ENCODE results near the gene CFAP57.

The CFAP57 gene

DNA sequence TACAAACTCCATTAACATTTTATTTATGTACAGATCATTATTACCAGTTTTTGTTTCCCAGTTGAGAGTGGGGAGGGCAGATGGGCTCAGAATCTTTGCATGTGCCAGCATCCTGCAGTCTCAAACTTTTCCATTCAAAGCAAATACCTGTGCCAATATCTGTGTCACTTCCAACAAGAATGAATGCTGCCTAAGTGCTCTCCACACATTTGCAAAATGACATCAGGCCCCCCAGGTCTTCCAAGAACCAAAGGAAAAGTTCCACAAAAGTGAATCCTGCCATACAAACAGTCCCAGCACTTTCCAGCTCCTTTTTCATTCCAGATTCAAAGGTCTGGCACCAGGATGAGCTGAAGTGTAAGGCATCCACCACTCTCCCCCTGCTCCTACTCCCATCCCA is 127.0 kb downstream of the CFAP57 start:
- DNase-seq (ENCODE audit: low read depth in 2 of 2) = no peak

DNA sequence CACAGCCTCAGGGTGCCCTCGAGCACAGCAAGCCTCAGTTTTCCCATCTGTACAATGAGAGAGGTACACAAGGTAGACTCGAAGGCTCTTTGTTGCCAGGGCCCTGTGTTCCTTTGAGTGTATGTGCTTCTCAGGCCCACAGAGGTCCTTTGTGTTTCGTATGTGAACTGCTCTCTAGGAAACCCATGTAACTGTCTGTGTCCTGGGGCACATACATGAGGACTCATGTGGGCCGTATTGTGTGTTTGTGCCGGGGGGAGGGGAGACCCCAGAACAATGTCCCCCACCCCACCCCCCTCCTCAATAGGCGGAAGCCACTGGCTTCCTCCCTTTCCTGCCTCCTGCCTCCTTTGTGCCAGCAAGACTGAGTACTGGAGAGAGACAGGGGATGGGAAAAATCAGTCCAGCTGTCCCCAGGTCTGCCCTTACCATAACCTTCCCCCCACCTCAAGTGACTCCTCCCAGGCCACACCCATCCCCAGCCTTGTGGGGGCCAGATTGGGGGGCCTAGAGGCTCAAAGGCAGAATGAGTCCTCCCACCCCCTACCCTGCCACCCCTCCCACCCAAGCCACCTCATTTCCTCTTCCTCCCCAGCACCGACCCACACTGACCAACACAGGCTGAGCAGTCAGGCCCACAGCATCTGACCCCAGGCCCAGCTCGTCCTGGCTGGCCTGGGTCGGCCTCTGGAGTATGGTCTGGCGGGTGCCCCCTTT is 128.4 kb downstream of the CFAP57 start, which contains the start of gene TIE1:
TIE1 (plus strand) TSS at position 605 of the 717 bp plus-strand sequence; CDS start at position 695, 90 bp downstream.
- no peak for DNase-seq (ENCODE audit: low read depth in 2 of 2)

DNA sequence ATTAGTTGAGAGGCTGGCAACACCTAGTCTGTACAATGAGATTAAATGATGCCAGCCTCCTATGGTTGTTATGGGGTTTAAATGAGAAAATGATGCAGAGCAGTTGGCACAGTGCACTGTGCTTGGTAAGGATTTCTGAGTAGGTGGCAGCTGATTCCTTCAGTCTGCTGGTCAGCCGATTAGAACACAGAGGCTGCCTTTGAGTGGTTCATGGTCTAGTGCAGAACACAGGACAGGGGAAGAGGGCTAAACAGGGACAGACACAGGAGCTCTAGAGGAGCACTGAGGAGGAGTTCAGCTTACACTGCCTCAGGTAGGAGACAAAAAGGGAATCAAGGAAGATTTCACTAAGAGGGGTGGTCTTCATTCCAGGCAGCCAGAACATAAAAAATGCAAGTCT is 130.1 kb downstream of the CFAP57 start:
- DNase-seq (ENCODE audit: low read depth in 2 of 2) = no peak

DNA sequence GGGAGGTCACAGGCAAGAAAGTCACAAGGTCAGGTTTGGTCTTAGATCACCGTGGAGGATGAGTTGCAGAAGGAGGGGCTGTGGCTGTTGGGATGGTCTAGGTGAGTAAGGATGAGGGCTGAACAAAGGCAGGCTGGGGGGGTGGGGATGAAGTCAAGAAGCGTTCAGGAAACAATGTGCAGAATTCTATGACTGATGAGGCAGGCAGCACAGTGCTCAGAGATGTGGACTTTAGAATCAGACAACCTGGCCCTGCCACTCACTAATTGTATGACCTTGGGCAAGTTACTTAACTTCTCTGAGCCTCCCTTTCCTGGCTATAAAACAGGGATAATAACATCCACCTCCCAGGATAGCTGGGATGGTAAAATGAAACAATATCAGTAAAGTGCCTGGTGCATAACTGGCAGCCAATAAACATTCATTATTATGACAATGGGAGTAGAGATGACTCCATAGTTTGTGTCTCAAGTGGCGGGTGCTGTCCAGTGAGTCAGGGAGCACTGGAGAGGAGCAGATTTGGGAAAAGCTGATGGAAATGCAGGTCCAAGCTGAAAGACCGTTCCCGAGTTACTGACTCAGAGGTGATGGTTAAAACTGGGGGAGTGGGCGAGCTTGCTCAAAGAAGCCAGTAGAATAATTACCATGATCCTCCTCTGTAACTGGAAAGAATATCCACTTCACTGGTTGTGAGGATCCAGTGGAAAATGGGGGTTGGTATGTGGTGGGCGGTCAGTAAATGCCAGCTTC is 130.8 kb downstream of the CFAP57 start:
- DNase-seq (ENCODE audit: low read depth in 2 of 2) = no peak

DNA sequence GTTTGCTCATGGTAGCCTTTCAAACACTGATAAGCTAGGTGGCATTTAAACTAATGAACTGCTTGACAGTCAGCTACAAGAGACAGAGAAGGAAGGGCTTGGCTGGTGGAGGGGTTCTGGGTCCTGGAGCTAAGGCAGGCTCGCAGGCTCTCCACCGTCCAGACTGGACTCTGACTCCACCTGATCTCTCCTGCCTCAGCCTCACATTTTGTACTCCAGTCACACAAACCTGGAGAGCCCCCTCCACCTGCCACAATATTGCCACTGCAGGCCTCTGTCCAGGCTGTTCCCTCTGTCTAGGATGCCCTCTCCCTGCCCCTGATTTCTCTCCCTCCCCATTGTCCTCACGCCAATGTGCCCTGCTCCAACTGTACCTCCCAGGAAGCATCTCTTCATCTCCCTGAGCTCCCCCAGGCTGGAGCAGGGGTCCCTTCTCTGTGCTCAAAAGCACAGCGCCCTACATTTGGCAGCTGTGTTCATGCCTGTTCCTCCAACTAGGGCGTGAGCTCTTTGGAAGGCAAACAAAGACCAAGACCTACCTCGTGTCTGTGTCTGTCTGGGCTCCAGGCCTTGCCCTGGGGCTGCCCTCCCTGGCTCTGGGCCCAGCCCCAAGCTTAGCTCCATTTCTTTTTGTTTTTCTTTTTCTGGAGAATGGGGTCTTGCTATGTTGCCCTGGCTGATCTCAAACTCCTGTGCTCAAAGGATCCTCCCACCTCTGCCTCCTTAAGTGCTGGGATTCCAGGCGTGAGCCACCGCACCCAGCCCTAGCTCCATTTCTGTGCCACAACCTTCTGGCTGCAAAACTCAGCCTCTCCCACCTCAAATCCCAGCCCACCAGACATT is 131.6 kb downstream of the CFAP57 start:
- DNase-seq (ENCODE audit: low read depth in 2 of 2) = no peak
